GM19193 (cell line): ENCODE measurements around the gene HNRNPA3.

ENCODE experiments used
- POLR2A ChIP-seq: IDR thresholded peaks from 4 replicates; pipeline ENCODE4 v1.6.1; 2011; ENCODE audit not compliant: insufficient read depth, insufficient read length; ENCODE audit errors: extremely low read depth

The HNRNPA3 gene

GRCh38 chr2:177261116-177262060 lies 48.8 kb downstream of the HNRNPA3 start:
- no peak for TF ChIP-seq POLR2A

- TF ChIP-seq POLR2A = no peak
These were observed 49.5 kb downstream of the HNRNPA3 start for GRCh38 chr2:177262092-177262491.

GRCh38 chr2:177262958-177263450 lies 50.4 kb downstream of the HNRNPA3 start:
- TF ChIP-seq POLR2A = no peak

GRCh38 chr2:177263451-177264208 lies 51.0 kb downstream of the HNRNPA3 start:
- TF ChIP-seq POLR2A = peak; percentile 52

- TF ChIP-seq POLR2A = peak; percentile 63
These were observed 51.7 kb downstream of the HNRNPA3 start for GRCh38 chr2:177264209-177264692.

- TF ChIP-seq POLR2A = peak; percentile 71
These were observed 52.3 kb downstream of the HNRNPA3 start, which contains the start of gene NFE2L2 for GRCh38 chr2:177264693-177265587. TSS of gene NFE2L2 (minus strand) at chr2:177264727. CDS start at chr2:177264576, 151 bp downstream.

GRCh38 chr2:177265824-177266817 lies 53.5 kb downstream of the HNRNPA3 start:
- TF ChIP-seq POLR2A = no peak

- TF ChIP-seq POLR2A = no peak
These were observed 55.7 kb downstream of the HNRNPA3 start for GRCh38 chr2:177268187-177268871.

- TF ChIP-seq POLR2A = no peak
These were observed 56.3 kb downstream of the HNRNPA3 start for GRCh38 chr2:177268901-177269300.

- TF ChIP-seq POLR2A = no peak
These were observed 57.9 kb downstream of the HNRNPA3 start for GRCh38 chr2:177270531-177270930.

- no peak for TF ChIP-seq POLR2A
These were observed 59.5 kb downstream of the HNRNPA3 start for GRCh38 chr2:177271981-177272666.

GRCh38 chr2:177272765-177273164 lies 60.2 kb downstream of the HNRNPA3 start:
- no peak for TF ChIP-seq POLR2A
